ENCODE data around the gene HS3ST4. TPM values are rescaled to one million over a fixed set of nuclear protein-coding genes. Genes with fewer than 3 reads are reported as not detected.

Gene HS3ST4
- polyA plus RNA-seq, 1 donor from 2014 or later, result 13.0 TPM

- Histone ChIP-seq H3K4me3 (ENCODE audit: low read length) (peak overlapping the region; percentile 44), H3K9me3 (ENCODE audit: low read length) (no peaks in the 10 kb centered on the region), H3K36me3 (ENCODE audit: insufficient read depth, low read length) (no peaks in the 10 kb centered on the region), H3K9ac (ENCODE audit: low read length) (no peak overlapping the region), H2AFZ (ENCODE audit: low read depth, low read length) (peak overlapping the region; percentile 31), H4K20me1 (ENCODE audit: insufficient read depth) (no peaks in the 10 kb centered on the region), H3K27ac (ENCODE audit: low read length) (peak overlapping the region; percentile 59), H3K4me2 (ENCODE audit: low read length) (peak overlapping the region; percentile 40), H3K79me2 (replicated peaks; ENCODE audit: insufficient read depth, low read length) (no peaks in the 10 kb centered on the region), H3K27me3 (ENCODE audit: insufficient read depth, low read depth, low read length) (no peaks in the 10 kb centered on the region), H3F3A (ENCODE audit: insufficient read depth, low read length, poor library complexity, severe bottlenecking) (no peaks in the 10 kb centered on the region), H3K9me2 (ENCODE audit: insufficient read depth, low read length) (no peaks in the 10 kb centered on the region)
- TF ChIP-seq EZH2 (IDR thresholded peaks at IDR 0.05; ENCODE audit: borderline replicate concordance, insufficient read depth, low read length, poor library complexity, severe bottlenecking), result no peak
- TF ChIP-seq REST (IDR thresholded peaks at IDR 0.05; ENCODE audit: borderline replicate concordance), result no peak
- TF ChIP-seq SMC3 (conservative IDR thresholded peaks at IDR 0.05; ENCODE audit: poor library complexity), result no peak
- no peak for TF ChIP-seq CTCF (IDR thresholded peaks at IDR 0.05; ENCODE audit: poor library complexity, severe bottlenecking)
- TF ChIP-seq EP300 (conservative IDR thresholded peaks at IDR 0.05; ENCODE audit: poor library complexity, severe bottlenecking), result no peak
- TF ChIP-seq POLR2AphosphoS5 (IDR thresholded peaks at IDR 0.05), result no peak
- TF ChIP-seq MXI1 (conservative IDR thresholded peaks at IDR 0.05; ENCODE audit: poor library complexity, severe bottlenecking), result no peak
- no peak for TF ChIP-seq RAD21 (conservative IDR thresholded peaks at IDR 0.05)
- TF ChIP-seq TAF1 (IDR thresholded peaks at IDR 0.05; ENCODE audit: low read depth), result no peak
Measured at GRCh38 chr16:26071101-26071866, 379.5 kb downstream of the HS3ST4 start.

- Histone ChIP-seq H3K9me3 (ENCODE audit: low read length) (no peaks in the 10 kb centered on the region), H3K27me3 (ENCODE audit: insufficient read depth, low read depth, low read length) (no peaks in the 10 kb centered on the region), H3K27ac (ENCODE audit: low read length) (peak overlapping the region; percentile 63), H4K20me1 (ENCODE audit: insufficient read depth) (no peaks in the 10 kb centered on the region), H3F3A (ENCODE audit: insufficient read depth, low read length, poor library complexity, severe bottlenecking) (peaks cover 7% of the 10 kb centered on the region), H3K79me2 (replicated peaks; ENCODE audit: insufficient read depth, low read length) (no peaks in the 10 kb centered on the region), H3K36me3 (ENCODE audit: insufficient read depth, low read length) (no peaks in the 10 kb centered on the region), H3K4me2 (ENCODE audit: low read length) (peak overlapping the region; percentile 54), H3K9ac (ENCODE audit: low read length) (peak overlapping the region; percentile 43), H2AFZ (ENCODE audit: low read depth, low read length) (no peak overlapping the region), H3K9me2 (ENCODE audit: insufficient read depth, low read length) (no peaks in the 10 kb centered on the region), H3K4me3 (ENCODE audit: low read length) (peak overlapping the region; percentile 50)
- TF ChIP-seq REST (IDR thresholded peaks at IDR 0.05; ENCODE audit: borderline replicate concordance), result no peak
- no peak for TF ChIP-seq CTCF (IDR thresholded peaks at IDR 0.05; ENCODE audit: poor library complexity, severe bottlenecking)
- TF ChIP-seq RAD21 (conservative IDR thresholded peaks at IDR 0.05), result peak; percentile 13
- TF ChIP-seq EP300 (conservative IDR thresholded peaks at IDR 0.05; ENCODE audit: poor library complexity, severe bottlenecking), result no peak
- peak; percentile 55 for TF ChIP-seq POLR2AphosphoS5 (IDR thresholded peaks at IDR 0.05)
- no peak for TF ChIP-seq MXI1 (conservative IDR thresholded peaks at IDR 0.05; ENCODE audit: poor library complexity, severe bottlenecking)
- no peak for TF ChIP-seq SMC3 (conservative IDR thresholded peaks at IDR 0.05; ENCODE audit: poor library complexity)
Measured at GRCh38 chr16:26078716-26079355, 387.1 kb downstream of the HS3ST4 start.

All from neural cell (in vitro differentiated cells).